ENCODE results near the gene MARS1. TPM values are rescaled to one million over a fixed set of nuclear protein-coding genes. Genes with fewer than 3 reads are reported as not detected.

Gene MARS1
- total RNA-seq, 1 donor from 2014 or later: 179 TPM

DNA sequence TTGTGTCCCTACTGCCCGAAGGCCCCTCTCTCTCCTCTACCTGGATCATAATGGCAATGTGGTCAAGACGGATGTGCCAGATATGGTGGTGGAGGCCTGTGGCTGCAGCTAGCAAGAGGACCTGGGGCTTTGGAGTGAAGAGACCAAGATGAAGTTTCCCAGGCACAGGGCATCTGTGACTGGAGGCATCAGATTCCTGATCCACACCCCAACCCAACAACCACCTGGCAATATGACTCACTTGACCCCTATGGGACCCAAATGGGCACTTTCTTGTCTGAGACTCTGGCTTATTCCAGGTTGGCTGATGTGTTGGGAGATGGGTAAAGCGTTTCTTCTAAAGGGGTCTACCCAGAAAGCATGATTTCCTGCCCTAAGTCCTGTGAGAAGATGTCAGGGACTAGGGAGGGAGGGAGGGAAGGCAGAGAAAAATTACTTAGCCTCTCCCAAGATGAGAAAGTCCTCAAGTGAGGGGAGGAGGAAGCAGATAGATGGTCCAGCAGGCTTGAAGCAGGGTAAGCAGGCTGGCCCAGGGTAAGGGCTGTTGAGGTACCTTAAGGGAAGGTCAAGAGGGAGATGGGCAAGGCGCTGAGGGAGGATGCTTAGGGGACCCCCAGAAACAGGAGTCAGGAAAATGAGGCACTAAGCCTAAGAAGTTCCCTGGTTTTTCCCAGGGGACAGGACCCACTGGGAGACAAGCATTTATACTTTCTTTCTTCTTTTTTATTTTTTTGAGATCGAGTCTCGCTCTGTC lies 31.0 kb upstream of the MARS1 start:
- DNase-seq (ENCODE audit: low read depth, low spot score): no peak

DNA sequence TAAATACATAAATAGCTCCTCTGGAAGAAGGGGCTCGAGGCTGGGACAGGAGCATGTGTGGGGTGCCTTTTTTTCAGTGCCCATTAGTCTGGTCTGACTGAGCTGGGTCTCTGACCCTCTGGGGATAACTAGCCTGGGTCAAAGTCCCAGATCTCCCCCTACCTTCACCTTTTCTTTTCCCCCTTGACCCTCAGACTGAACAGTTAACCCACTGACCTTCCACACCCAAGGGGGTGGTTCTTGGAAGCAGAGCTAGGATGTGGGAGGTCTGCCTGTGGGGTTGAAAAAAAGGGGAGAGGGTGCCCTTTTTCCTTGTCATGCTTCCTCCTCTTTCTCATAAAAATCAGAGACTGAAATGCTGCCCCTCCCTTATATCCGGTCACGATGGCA lies 29.2 kb upstream of the MARS1 start:
- DNase-seq (ENCODE audit: low read depth, low spot score): no peak

- peak; percentile 87 for DNase-seq (ENCODE audit: low read depth, low spot score)
These were observed 28.7 kb upstream of the MARS1 start for GRCh38 chr12:57459055-57459749.

GRCh38 chr12:57459750-57460467 lies 28.0 kb upstream of the MARS1 start, which contains the start of gene GLI1:
GLI1 (plus strand) TSS chr12:57459785; CDS start chr12:57463692, 3,907 bp downstream.
- DNase-seq (ENCODE audit: low read depth, low spot score): no peak

GRCh38 chr12:57460468-57460784 lies 27.4 kb upstream of the MARS1 start:
- no peak for DNase-seq (ENCODE audit: low read depth, low spot score)

DNA sequence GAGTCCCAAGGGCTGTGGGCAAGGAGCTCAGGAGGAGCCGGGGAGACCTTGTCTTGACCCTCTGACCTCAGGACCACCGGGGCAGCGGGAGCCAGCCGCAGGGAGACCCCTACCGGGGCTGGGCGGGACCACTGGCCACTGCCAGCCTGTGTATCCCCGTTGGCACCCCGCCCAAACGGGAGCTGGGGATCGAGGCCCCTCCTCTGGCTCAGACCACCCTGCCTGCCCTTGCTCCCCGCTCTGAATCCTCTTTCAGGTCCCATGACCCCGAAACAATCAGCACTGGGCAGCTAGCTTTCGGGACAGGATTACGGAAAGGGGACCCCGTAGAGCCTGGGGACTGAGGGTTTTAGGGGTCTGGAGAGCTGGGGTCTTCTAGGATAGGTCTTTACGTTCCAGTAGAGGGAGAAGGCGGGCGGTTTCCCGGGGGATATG lies 27.0 kb upstream of the MARS1 start:
- no peak for DNase-seq (ENCODE audit: low read depth, low spot score)

- no peak for DNase-seq (ENCODE audit: low read depth, low spot score)
These were observed 26.5 kb upstream of the MARS1 start for GRCh38 chr12:57461276-57461916.

DNA sequence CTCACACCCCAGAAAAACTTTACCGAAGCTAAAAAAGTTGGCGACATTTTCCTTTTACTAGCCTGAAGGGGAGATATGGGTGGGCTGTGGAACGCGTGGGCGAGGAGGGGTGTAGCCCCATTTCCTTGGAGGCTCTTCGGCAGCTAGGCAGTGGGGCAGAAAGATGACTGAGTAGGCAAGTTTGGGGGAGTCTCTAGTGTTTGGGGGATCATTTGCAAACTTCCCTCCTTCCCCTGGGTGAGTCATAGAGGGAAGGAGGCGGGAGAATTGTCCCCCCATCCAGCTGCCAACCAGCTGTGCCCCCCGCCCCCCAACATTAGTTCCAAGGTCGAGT lies 26.0 kb upstream of the MARS1 start:
- DNase-seq (ENCODE audit: low read depth, low spot score): no peak

- peak; percentile 51 for DNase-seq (ENCODE audit: low read depth, low spot score)
These were observed 25.5 kb upstream of the MARS1 start for GRCh38 chr12:57462251-57462911.

- no peak for DNase-seq (ENCODE audit: low read depth, low spot score)
These were observed 25.0 kb upstream of the MARS1 start for GRCh38 chr12:57462912-57463253.

DNA sequence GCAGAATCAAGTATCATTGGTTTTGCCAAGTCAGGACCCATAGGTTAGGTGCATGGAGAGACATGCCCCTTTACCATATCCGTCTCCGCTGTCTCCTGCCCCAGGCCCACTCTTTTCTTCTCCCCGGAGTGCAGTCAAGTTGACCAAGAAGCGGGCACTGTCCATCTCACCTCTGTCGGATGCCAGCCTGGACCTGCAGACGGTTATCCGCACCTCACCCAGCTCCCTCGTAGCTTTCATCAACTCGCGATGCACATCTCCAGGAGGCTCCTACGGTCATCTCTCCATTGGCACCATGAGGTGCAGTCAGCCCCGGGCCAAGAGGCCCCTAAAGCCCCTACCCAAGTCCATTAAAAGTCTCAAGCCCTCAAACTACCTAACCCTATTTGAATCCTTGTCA lies 23.3 kb upstream of the MARS1 start:
- no peak for DNase-seq (ENCODE audit: low read depth, low spot score)

DNA sequence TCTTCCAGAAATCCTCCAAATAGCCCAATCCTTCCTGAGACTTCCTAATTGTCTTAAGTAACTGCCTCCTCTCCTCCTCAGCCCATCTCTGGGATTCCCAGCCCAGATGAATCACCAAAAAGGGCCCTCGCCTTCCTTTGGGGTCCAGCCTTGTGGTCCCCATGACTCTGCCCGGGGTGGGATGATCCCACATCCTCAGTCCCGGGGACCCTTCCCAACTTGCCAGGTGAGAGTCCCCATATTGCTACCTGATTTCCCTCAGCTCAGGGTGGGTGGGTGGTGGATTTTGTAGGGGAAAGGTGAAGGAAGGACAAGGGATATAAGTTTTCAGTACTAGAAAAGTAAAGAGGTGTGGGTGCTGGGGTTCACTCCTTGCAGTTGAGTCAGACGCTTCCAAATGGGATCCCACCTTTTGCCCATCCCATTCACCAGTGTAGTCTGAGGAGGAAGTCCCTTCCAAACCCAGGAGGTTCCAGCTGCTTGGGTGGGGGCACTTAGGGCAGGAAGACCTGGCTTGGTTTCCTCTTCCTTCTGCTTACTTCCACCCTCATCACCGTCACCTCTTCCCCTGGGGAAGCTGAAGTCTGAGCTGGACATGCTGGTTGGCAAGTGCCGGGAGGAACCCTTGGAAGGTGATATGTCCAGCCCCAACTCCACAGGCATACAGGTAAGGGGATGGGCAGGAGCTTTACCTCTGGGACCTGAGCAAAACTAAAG lies 22.7 kb upstream of the MARS1 start:
- DNase-seq (ENCODE audit: low read depth, low spot score): no peak

- DNase-seq (ENCODE audit: low read depth, low spot score): no peak
These were observed 21.9 kb upstream of the MARS1 start for GRCh38 chr12:57465747-57466505.

- no peak for DNase-seq (ENCODE audit: low read depth, low spot score)
These were observed 20.5 kb upstream of the MARS1 start for GRCh38 chr12:57467212-57467874.

DNA sequence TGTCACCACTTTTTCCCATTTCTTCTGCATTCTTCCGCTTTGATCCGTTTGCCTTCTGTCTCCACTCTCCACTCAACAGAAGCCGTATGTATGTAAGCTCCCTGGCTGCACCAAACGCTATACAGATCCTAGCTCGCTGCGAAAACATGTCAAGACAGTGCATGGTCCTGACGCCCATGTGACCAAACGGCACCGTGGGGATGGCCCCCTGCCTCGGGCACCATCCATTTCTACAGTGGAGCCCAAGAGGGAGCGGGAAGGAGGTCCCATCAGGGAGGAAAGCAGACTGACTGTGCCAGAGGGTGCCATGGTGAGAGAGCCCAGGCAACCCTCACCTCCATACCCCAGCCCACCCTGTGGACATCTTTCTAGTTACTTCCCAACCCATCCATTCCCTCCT lies 20.0 kb upstream of the MARS1 start:
- no peak for DNase-seq (ENCODE audit: low read depth, low spot score)

- DNase-seq (ENCODE audit: low read depth, low spot score): no peak
These were observed 18.3 kb upstream of the MARS1 start for GRCh38 chr12:57469296-57470164.

DNA sequence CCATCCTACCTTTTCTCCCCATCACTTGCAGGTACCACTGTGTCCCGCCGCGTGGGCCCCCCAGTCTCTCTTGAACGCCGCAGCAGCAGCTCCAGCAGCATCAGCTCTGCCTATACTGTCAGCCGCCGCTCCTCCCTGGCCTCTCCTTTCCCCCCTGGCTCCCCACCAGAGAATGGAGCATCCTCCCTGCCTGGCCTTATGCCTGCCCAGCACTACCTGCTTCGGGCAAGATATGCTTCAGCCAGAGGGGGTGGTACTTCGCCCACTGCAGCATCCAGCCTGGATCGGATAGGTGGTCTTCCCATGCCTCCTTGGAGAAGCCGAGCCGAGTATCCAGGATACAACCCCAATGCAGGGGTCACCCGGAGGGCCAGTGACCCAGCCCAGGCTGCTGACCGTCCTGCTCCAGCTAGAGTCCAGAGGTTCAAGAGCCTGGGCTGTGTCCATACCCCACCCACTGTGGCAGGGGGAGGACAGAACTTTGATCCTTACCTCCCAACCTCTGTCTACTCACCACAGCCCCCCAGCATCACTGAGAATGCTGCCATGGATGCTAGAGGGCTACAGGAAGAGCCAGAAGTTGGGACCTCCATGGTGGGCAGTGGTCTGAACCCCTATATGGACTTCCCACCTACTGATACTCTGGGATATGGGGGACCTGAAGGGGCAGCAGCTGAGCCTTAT lies 17.4 kb upstream of the MARS1 start:
- DNase-seq (ENCODE audit: low read depth, low spot score): no peak
